Fibroblast of lung (primary cell): Measurements from ENCODE around the gene RAPGEF2. TPM values are rescaled to one million over a fixed set of nuclear protein-coding genes. Genes with fewer than 3 reads are reported as not detected.

Source experiments
- DNase-seq, 2 donors: peaks; one replicate each; pipeline versions ENCODE4 v3.0.0 to v3.0.0-alpha.2; 2010; ENCODE audit warnings: low read depth in 2 of 2
- H2AFZ ChIP-seq: 2 replicates; pipeline ENCODE4 v1.5.1; 2012; ENCODE audit warnings: low read length, control low read depth, inconsistent platforms
- H3K27ac ChIP-seq: 2 replicates; pipeline ENCODE4 v1.5.1; 2011; ENCODE audit warnings: low read length, control low read depth; ENCODE audit not compliant: insufficient read depth
- H3K27me3 ChIP-seq: 2 replicates; pipeline ENCODE4 v1.5.1; 2011; ENCODE audit warnings: mild to moderate bottlenecking, low read length; ENCODE audit not compliant: control insufficient read depth, insufficient read depth
- H3K36me3 ChIP-seq: 2 replicates; pipeline ENCODE4 v1.5.1; 2011; ENCODE audit warnings: low read length; ENCODE audit not compliant: control insufficient read depth, insufficient read depth
- H3K4me1 ChIP-seq: 2 replicates; pipeline ENCODE4 v1.5.1; 2011; ENCODE audit warnings: low read length; ENCODE audit not compliant: control insufficient read depth, insufficient read depth; ENCODE audit errors: extremely low read depth
- H3K4me2 ChIP-seq: 2 replicates; pipeline ENCODE4 v1.5.1; 2011; ENCODE audit warnings: low read length, control low read depth; ENCODE audit not compliant: insufficient read depth; ENCODE audit errors: extremely low read depth
- H3K4me3 ChIP-seq, 4 experiments: fragments of 200-600 bp in 1 of 4; sonication (generic) in 1 of 4; replicated peaks in 1 of 4; 2 replicates each; pipeline ENCODE4 v1.5.1; 2011 to 2016; ENCODE audit warnings: low read length in 4 of 4, low read depth in 3 of 4, mild to moderate bottlenecking in 3 of 4, control low read depth in 2 of 4, inconsistent platforms in 1 of 4, mixed read lengths in 1 of 4; ENCODE audit not compliant: insufficient read depth in 1 of 4; ENCODE audit errors: control extremely low read depth in 1 of 4
- H3K79me2 ChIP-seq: 2 replicates; pipeline ENCODE4 v1.5.1; 2012; ENCODE audit warnings: mild to moderate bottlenecking, low read length, inconsistent platforms; ENCODE audit not compliant: control insufficient read depth, insufficient read depth
- H3K9ac ChIP-seq: 2 replicates; pipeline ENCODE4 v1.5.1; 2011; ENCODE audit warnings: mild to moderate bottlenecking, low read length, control low read depth; ENCODE audit not compliant: insufficient read depth
- H3K9me3 ChIP-seq: 2 replicates; pipeline ENCODE4 v1.5.1; 2012; ENCODE audit warnings: low read depth, low read length; ENCODE audit not compliant: control insufficient read depth, insufficient read depth
- H4K20me1 ChIP-seq: 2 replicates; pipeline ENCODE4 v1.5.1; 2011; ENCODE audit warnings: low read length; ENCODE audit not compliant: control insufficient read depth, insufficient read depth; ENCODE audit errors: extremely low read depth
- CTCF ChIP-seq, 2 donors: IDR thresholded peaks in 1 of 2; conservative IDR thresholded peaks in 1 of 2; 1 replicate in 1 of 2; 2 replicates in 1 of 2; pipeline ENCODE4 v1.5.1; 2011 to 2012; ENCODE audit warnings: low read length in 2 of 2, control low read depth in 1 of 2, inconsistent platforms in 1 of 2, low read depth in 1 of 2, mild to moderate bottlenecking in 1 of 2
- EZH2 ChIP-seq: IDR thresholded peaks from 2 replicates; pipeline ENCODE4 v1.5.1; 2012; ENCODE audit warnings: low read length, control low read depth, mild to moderate bottlenecking; ENCODE audit errors: missing control alignments
- polyA plus RNA-seq, 2 donors: library from polyadenylated mRNA; depleted of rRNA in 1 of 2; stranded (reverse) in 1 of 2; unstranded in 1 of 2; fragments of >200 nt; gene quantifications; 2 replicates each; pipeline ENCODE4 v1.2.1, GENCODE V29; 2011 to 2012; ENCODE audit warnings: missing spikeins in 1 of 2
- total RNA-seq: library from RNA; depleted of rRNA; stranded (reverse); fragments of >200 nt; gene quantifications from 2 replicates; pipeline ENCODE4 v1.2.1, GENCODE V29; 2014

Gene RAPGEF2
- total and polyA plus RNA-seq, 2 donors (not counting 1 experiment from before 2014, with no cell fraction given): 45.5 to 58.5 TPM

DNA sequence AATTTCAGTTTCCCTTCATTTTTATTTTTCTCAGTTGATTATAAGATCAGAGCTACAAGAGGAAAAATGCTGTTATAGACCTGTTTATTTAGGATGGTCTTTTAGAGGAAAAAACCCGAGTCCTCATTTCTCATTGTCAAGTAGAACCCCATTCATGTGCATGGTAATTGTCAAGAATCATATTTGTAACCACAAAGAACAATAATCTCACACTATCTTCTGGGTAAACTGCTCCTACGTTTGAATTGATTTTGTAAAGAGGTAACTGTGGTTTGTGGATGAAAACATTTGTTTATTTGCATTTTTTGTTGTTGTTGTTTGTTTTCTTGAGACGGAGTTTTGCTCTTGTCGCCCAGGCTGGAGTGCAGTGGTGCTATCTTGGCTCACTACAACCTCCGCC is 23.8 kb downstream of the RAPGEF2 start:
- Histone ChIP-seq H3K27ac (no peak overlapping the region), H3K4me2 (no peak overlapping the region), H3K79me2 (peaks cover 2% of the 10 kb centered on the region), H3K4me3 (no peak overlapping the region), H3K9me3 (no peaks in the 10 kb centered on the region), H3K27me3 (no peaks in the 10 kb centered on the region), H3K4me1 (no peaks in the 10 kb centered on the region), H3K36me3 (no peaks in the 10 kb centered on the region), H3K9ac (no peak overlapping the region), H4K20me1 (no peaks in the 10 kb centered on the region), H2AFZ (no peak overlapping the region)
- TF ChIP-seq CTCF (conservative IDR thresholded peaks at IDR 0.05 in 1 of 2, IDR thresholded peaks at IDR 0.05 in 1 of 2; ENCODE audit: low read depth in 1 of 2, low read length in 2 of 2) (no peak), EZH2 (no peak)
- DNase-seq: no peak

- no peak for TF ChIP-seq CTCF (conservative IDR thresholded peaks at IDR 0.05 in 1 of 2, IDR thresholded peaks at IDR 0.05 in 1 of 2; ENCODE audit: low read depth in 1 of 2, low read length in 2 of 2)
- Histone ChIP-seq H2AFZ (no peak overlapping the region), H3K9me3 (no peaks in the 10 kb centered on the region), H3K79me2 (peaks cover 2% of the 10 kb centered on the region), H3K4me1 (no peaks in the 10 kb centered on the region), H3K27me3 (no peaks in the 10 kb centered on the region), H4K20me1 (no peaks in the 10 kb centered on the region), H3K4me2 (no peak overlapping the region), H3K9ac (no peak overlapping the region), H3K4me3 (no peak overlapping the region), H3K36me3 (no peaks in the 10 kb centered on the region), H3K27ac (no peak overlapping the region)
- no peak for DNase-seq
Measured at GRCh38 chr4:159127745-159128518, 25.1 kb downstream of the RAPGEF2 start.

GRCh38 chr4:159129814-159130550 is 27.1 kb downstream of the RAPGEF2 start:
- H2AFZ ChIP-seq: no peak overlapping the region
- no peak overlapping the region for H3K4me2 ChIP-seq
- no peaks in the 10 kb centered on the region for H3K4me1 ChIP-seq
- H3K9ac ChIP-seq: no peak overlapping the region
- TF ChIP-seq EZH2 (no peak), CTCF (conservative IDR thresholded peaks at IDR 0.05 in 1 of 2, IDR thresholded peaks at IDR 0.05 in 1 of 2; ENCODE audit: low read depth in 1 of 2, low read length in 2 of 2) (no peak)
- DNase-seq: no peak
- no peaks in the 10 kb centered on the region for H3K36me3 ChIP-seq
- no peaks in the 10 kb centered on the region for H4K20me1 ChIP-seq
- no peaks in the 10 kb centered on the region for H3K27me3 ChIP-seq
- H3K27ac ChIP-seq: no peak overlapping the region
- no peak overlapping the region for H3K4me3 ChIP-seq
- peaks cover 2% of the 10 kb centered on the region for H3K79me2 ChIP-seq
- H3K9me3 ChIP-seq: no peaks in the 10 kb centered on the region
